Osteoblast (primary cell): ENCODE data around the gene CLDN1. TPM values are rescaled to one million over a fixed set of nuclear protein-coding genes. Genes with fewer than 3 reads are reported as not detected.

Experiments used
- DNase-seq: peaks from one replicate; pipeline ENCODE4 v3.0.0; 2011; ENCODE audit warnings: low spot score, mixed read lengths; ENCODE audit not compliant: insufficient read length; ENCODE audit errors: missing footprints
- H2AFZ ChIP-seq: 2 replicates; pipeline ENCODE4 v1.6.0; 2011; ENCODE audit warnings: mild to moderate bottlenecking, low read length
- H3K27ac ChIP-seq: 2 replicates; pipeline ENCODE4 v1.5.1; 2011; ENCODE audit warnings: mild to moderate bottlenecking, low read depth, low read length, moderate library complexity
- H3K27me3 ChIP-seq: 2 replicates; pipeline ENCODE4 v1.6.0; 2012; ENCODE audit warnings: mild to moderate bottlenecking, control low read depth, inconsistent platforms, low read length, moderate library complexity; ENCODE audit not compliant: insufficient read depth
- H3K36me3 ChIP-seq: 2 replicates; pipeline ENCODE4 v1.5.1; 2011; ENCODE audit warnings: mild to moderate bottlenecking, low read length, control low read depth, moderate library complexity; ENCODE audit not compliant: insufficient read depth
- H3K4me1 ChIP-seq: 2 replicates; pipeline ENCODE4 v1.5.1; 2011; ENCODE audit warnings: mild to moderate bottlenecking, low read length, control low read depth, moderate library complexity; ENCODE audit not compliant: insufficient read depth
- H3K4me2 ChIP-seq: 2 replicates; pipeline ENCODE4 v1.6.0; 2011; ENCODE audit warnings: mild to moderate bottlenecking, low read length; ENCODE audit not compliant: insufficient read depth
- H3K4me3 ChIP-seq: fragments of 200-600 bp; sonication (generic); 3 replicates; pipeline ENCODE4 v1.5.1; 2012; ENCODE audit warnings: mild to moderate bottlenecking, low read length, inconsistent platforms; ENCODE audit not compliant: insufficient read depth
- H3K79me2 ChIP-seq: 2 replicates; pipeline ENCODE4 v1.6.0; 2012; ENCODE audit warnings: mild to moderate bottlenecking, low read length, control low read depth, inconsistent platforms; ENCODE audit not compliant: insufficient read depth
- H3K9me3 ChIP-seq: 2 replicates; pipeline ENCODE4 v1.5.1; 2011; ENCODE audit warnings: low read depth, low read length, control low read depth
- H4K20me1 ChIP-seq: 2 replicates; pipeline ENCODE4 v1.6.0; 2012; ENCODE audit warnings: mild to moderate bottlenecking, low read length, control low read depth; ENCODE audit not compliant: insufficient read depth
- total RNA-seq: library from RNA; depleted of rRNA; stranded (reverse); fragments of >200 nt; gene quantifications from 2 replicates; pipeline ENCODE4 v1.2.3, GENCODE V29; 2012
- TF ChIP-seq, protein P1 (sequence below): IDR thresholded peaks from 2 replicates; pipeline ENCODE4 v1.5.1; 2011; ENCODE audit warnings: mild to moderate bottlenecking, low read depth, low read length, moderate library complexity; ENCODE audit errors: extremely low read depth

Gene CLDN1
- total RNA-seq, 1 donor, result 1.1 TPM

DNA sequence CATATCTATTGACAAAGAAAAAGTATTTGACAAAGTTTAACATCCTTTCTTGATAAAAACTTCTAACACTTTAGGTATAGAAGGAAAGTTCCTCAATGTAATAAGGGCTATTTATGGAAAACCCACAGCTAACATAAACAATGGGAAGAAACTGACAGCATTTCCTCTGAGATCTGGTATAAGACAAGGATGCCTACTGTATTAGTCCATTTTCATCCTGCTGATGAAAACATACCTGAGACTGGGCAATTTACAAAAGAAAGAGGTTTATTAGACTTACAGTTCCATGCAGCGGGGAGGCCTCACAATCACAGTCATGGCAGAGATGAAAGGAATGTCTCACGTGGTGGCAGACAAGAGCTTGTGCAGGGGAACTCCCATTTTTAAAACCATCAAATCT, 17.8 kb upstream of the CLDN1 start:
- TF ChIP-seq, protein P1, sequence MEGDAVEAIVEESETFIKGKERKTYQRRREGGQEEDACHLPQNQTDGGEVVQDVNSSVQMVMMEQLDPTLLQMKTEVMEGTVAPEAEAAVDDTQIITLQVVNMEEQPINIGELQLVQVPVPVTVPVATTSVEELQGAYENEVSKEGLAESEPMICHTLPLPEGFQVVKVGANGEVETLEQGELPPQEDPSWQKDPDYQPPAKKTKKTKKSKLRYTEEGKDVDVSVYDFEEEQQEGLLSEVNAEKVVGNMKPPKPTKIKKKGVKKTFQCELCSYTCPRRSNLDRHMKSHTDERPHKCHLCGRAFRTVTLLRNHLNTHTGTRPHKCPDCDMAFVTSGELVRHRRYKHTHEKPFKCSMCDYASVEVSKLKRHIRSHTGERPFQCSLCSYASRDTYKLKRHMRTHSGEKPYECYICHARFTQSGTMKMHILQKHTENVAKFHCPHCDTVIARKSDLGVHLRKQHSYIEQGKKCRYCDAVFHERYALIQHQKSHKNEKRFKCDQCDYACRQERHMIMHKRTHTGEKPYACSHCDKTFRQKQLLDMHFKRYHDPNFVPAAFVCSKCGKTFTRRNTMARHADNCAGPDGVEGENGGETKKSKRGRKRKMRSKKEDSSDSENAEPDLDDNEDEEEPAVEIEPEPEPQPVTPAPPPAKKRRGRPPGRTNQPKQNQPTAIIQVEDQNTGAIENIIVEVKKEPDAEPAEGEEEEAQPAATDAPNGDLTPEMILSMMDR, result no peak
- DNase-seq, result no peak
- Histone ChIP-seq H3K9me3 (no peaks in the 10 kb centered on the region), H2AFZ (no peak overlapping the region), H3K27ac (no peak overlapping the region), H3K4me2 (no peak overlapping the region), H3K36me3 (no peaks in the 10 kb centered on the region), H4K20me1 (no peaks in the 10 kb centered on the region), H3K4me1 (peaks cover 14% of the 10 kb centered on the region), H3K4me3 (no peak overlapping the region), H3K27me3 (no peaks in the 10 kb centered on the region), H3K79me2 (no peaks in the 10 kb centered on the region)

DNA sequence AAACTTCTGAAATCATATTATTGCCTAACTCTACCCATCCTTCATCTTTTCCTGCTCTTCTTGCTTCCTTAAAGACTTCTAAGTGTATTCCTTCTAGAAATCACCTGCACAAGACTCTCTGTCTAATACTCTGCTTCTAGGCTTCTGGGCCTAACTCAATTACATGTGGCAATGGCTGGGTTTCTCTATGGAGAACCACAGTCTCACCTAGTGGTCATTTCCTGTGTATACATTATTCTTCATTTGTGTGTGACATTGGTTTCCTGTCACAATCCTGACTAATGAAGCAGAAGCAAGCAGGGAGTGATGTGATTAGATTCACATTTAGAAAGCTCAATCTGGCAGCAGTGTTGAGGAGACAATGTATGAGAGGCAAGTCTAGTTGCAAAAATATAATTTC, 16.9 kb upstream of the CLDN1 start:
- Histone ChIP-seq H2AFZ (peak overlapping the region; percentile 72), H4K20me1 (no peaks in the 10 kb centered on the region), H3K27ac (no peak overlapping the region), H3K27me3 (no peaks in the 10 kb centered on the region), H3K4me1 (peaks cover 8% of the 10 kb centered on the region), H3K4me3 (no peak overlapping the region), H3K36me3 (no peaks in the 10 kb centered on the region), H3K79me2 (no peaks in the 10 kb centered on the region), H3K9me3 (no peaks in the 10 kb centered on the region), H3K4me2 (no peak overlapping the region)
- TF ChIP-seq, protein P1, result peak; percentile 15
- DNase-seq, result no peak

DNA sequence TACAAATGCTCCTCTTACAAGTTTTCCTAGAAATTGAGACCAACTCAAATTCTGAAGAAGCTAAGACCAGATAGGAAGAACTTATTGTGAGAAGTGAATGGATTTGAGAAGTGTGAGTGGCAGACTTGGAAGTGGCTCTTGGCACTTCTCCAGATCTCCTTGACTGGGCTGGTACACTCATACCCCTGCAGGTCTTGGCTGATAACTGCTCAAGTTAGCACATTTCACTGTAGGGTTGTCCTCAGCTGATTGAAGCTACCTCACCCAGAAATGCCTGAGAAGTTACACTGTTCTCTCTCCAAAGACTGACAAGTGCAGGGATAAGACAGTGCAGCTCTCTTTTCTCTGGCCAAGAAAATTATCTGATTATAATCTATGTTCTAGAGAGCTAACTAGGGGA, 16.5 kb upstream of the CLDN1 start:
- DNase-seq, result no peak
- H3K27ac ChIP-seq, result no peak overlapping the region

DNA sequence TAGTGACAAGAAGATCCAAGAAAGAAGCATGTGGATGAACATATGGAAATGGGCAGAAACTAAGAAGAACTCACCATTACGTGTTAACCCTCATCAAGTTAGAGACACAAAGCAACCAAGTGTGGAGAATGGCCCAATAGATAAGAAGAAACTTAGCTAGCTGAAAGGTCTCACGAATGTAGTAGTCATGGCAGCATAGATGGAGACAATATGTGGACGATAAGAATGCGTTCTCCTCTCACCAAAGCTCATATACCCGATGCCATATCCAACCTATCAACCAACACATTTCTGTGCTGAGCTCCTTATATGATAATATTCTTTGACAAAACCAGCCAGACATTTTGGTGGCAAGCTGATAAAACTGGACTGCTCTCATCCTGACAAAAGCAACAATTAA, 15.1 kb upstream of the CLDN1 start:
- Histone ChIP-seq H3K4me1 (peaks cover 8% of the 10 kb centered on the region), H3K36me3 (no peaks in the 10 kb centered on the region), H3K27me3 (no peaks in the 10 kb centered on the region), H3K9me3 (no peaks in the 10 kb centered on the region), H3K4me3 (no peak overlapping the region), H3K4me2 (no peak overlapping the region), H3K27ac (no peak overlapping the region), H4K20me1 (no peaks in the 10 kb centered on the region), H2AFZ (no peak overlapping the region), H3K79me2 (no peaks in the 10 kb centered on the region)
- no peak for DNase-seq
- TF ChIP-seq, protein P1, result no peak

More for the DNA sequence above, 16.5 kb upstream of the CLDN1 start:
- Histone ChIP-seq H3K4me3 (no peak overlapping the region), H3K36me3 (no peaks in the 10 kb centered on the region), H4K20me1 (no peaks in the 10 kb centered on the region), H3K9me3 (no peaks in the 10 kb centered on the region), H3K4me2 (no peak overlapping the region), H3K27me3 (no peaks in the 10 kb centered on the region), H3K79me2 (no peaks in the 10 kb centered on the region), H2AFZ (peak overlapping the region; percentile 72), H3K4me1 (peaks cover 8% of the 10 kb centered on the region)
- TF ChIP-seq, protein P1, result no peak
